Erythroblast (primary cell): ENCODE data around the gene SMC1B.

ENCODE experiments used
- GATA1 ChIP-seq: IDR thresholded peaks from 2 replicates; pipeline ENCODE4 v1.6.1; 2011; ENCODE audit warnings: low read depth, mild to moderate bottlenecking, control low read depth, low read length, moderate library complexity
- POLR2A ChIP-seq: IDR thresholded peaks from 2 replicates; pipeline ENCODE4 v1.6.1; 2011; ENCODE audit warnings: mild to moderate bottlenecking, low read length

DNA sequence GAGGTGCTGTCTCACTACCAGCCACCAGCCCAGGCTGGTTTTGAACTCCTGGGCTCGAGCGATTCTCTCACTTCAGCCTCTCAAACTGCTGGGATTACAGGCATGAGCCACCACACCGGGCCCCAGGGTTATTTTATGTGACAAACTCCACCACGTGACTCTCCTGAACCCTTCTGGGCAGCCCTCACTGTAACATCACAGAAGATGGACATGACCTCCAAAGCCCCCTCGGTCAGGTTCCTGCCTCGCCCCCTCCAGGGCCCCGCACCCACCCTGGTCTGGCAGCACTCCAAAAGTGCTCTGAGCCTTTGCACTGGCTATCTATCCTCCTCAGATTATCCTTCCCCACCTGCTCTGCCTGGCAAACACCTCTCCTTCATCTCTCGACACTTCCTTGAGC, 43.4 kb upstream of the SMC1B start:
- TF ChIP-seq POLR2A: no peak
- no peak for TF ChIP-seq GATA1
